Measurements from ENCODE around the gene MOCS3. TPM values are rescaled to one million over a fixed set of nuclear protein-coding genes. Genes with fewer than 3 reads are reported as not detected.
"Not testable (repeated sequence)": the region's sequence is repeated elsewhere in the genome, so short reads cannot be mapped to it uniquely, and the experiment has no call there.

MOCS3 gene
- polyA plus RNA-seq, 12 donors, result 2.7 to 3.7 (median 2.9) TPM; not detected in 1

GRCh38 chr20:50978533-50978932, 19.9 kb downstream of the MOCS3 start:
- not testable (repeated sequence) for DNase-seq

- DNase-seq, result no peak
These were observed 21.6 kb downstream of the MOCS3 start for GRCh38 chr20:50980071-50980681.

GRCh38 chr20:50980851-50981713, 22.5 kb downstream of the MOCS3 start:
- peak; percentile 52 for DNase-seq

- DNase-seq, result no peak
These were observed 23.1 kb downstream of the MOCS3 start for GRCh38 chr20:50981714-50982048.

GRCh38 chr20:50982363-50982762, 23.7 kb downstream of the MOCS3 start:
- no peak for DNase-seq

GRCh38 chr20:50983321-50983720, 24.7 kb downstream of the MOCS3 start:
- no peak for DNase-seq

GRCh38 chr20:50987493-50988210, 29.0 kb downstream of the MOCS3 start:
- peak; percentile 88 for DNase-seq

GRCh38 chr20:50991076-50991475, 32.5 kb downstream of the MOCS3 start:
- DNase-seq, result no peak

- DNase-seq, result no peak
These were observed 33.7 kb downstream of the MOCS3 start for GRCh38 chr20:50992336-50992732.

GRCh38 chr20:50992733-50993457, 34.3 kb downstream of the MOCS3 start:
- no peak for DNase-seq

- DNase-seq, result no peak
These were observed 35.3 kb downstream of the MOCS3 start for GRCh38 chr20:50993876-50994275.

- no peak for DNase-seq
These were observed 36.9 kb downstream of the MOCS3 start for GRCh38 chr20:50995506-50995905.

GRCh38 chr20:50996901-50997865, 38.6 kb downstream of the MOCS3 start:
- no peak for DNase-seq

GRCh38 chr20:50999355-50999754, 40.7 kb downstream of the MOCS3 start:
- no peak for DNase-seq

- no peak for DNase-seq
These were observed 43.0 kb downstream of the MOCS3 start for GRCh38 chr20:51001430-51002265.

- no peak for DNase-seq
These were observed 44.0 kb downstream of the MOCS3 start for GRCh38 chr20:51002633-51003032.

GRCh38 chr20:51003753-51004152, 45.1 kb downstream of the MOCS3 start:
- no peak for DNase-seq

GRCh38 chr20:51004305-51004727, 45.7 kb downstream of the MOCS3 start:
- DNase-seq, result no peak

- no peak for DNase-seq
These were observed 46.2 kb downstream of the MOCS3 start for GRCh38 chr20:51004781-51005180.

- no peak for DNase-seq
These were observed 46.6 kb downstream of the MOCS3 start for GRCh38 chr20:51005214-51005613.
